HG03432 (cell line): ENCODE data around the gene TMC7.
A peak's percentile ranks its signal among the peaks of the same experiment; 100 is the strongest.

Experiments used
- ATAC-seq: cut with Tn5 transposase; IDR thresholded peaks from one replicate; pipeline ENCODE4 v1.9.1; 2021; ENCODE audit warnings: mild to moderate bottlenecking, moderate library complexity; ENCODE audit not compliant: unreplicated experiment

TMC7 gene

DNA sequence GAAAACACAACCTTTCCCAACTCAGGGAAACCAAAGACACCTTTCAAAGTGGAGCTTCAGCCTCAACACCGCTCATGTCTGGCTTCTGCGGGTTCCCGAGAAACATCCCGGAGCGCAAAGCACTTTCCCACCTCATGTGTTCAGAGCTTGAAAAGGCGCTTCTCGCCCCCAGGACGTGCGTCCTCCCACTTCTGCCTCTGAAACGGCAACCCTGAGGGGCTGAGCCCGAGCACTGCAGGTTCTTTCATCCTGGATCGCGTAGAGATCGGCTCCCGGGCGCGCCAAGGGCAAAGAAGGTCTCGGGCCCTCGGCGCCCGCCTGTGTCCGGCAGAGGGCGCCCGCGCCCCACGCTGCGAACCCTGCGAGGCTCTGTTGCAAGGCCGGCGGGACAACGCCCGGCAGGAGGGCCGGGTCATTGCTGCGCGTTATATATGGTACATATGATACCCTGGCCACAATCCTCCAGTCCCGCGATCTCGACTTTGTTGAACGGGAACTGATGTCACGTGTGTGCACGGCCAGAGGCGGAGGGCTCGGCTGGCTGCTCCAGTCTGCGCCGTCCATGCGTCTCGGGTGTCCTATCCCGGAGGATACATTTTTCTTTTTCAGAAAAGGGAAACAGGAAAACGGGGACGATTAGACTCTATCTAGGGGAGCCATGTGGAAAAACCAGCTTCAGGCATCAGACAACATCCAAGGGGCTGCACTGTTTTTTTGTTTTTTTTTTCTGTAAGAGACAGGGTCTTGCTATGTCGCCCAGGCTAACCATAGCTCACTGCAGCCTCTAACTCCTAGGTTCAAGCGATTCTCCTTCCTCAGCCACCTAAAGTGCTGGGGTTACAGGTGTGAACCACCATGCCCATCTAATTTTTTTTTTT lies 102.8 kb downstream of the TMC7 start:
- peak; percentile 87 for ATAC-seq

DNA sequence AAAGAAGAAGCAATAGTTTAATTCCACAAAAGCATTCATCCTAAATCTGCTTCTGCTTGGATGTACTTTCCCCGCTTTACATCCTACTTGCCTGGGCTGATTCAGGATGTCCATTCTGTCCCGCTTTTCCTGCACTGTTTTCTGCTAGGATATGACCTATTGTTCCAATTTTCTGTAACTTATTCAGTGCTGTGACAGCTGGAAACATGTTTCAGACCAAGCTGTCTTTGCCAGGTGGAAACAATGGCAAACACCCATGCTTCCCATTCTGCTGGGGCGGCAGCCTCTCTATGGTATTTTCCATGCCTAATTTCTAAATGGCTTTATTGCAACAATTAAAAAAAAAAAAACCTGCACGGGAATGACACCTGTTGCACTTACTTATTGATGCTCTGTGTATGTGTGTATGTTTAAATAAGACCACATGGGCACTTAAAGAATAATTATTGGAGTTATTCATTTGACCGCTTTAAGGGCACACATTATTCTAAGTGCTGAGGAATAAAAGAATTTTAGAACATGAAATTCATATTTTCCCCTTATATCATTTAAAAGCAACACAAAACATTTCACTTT lies 104.7 kb downstream of the TMC7 start:
- no peak for ATAC-seq

DNA sequence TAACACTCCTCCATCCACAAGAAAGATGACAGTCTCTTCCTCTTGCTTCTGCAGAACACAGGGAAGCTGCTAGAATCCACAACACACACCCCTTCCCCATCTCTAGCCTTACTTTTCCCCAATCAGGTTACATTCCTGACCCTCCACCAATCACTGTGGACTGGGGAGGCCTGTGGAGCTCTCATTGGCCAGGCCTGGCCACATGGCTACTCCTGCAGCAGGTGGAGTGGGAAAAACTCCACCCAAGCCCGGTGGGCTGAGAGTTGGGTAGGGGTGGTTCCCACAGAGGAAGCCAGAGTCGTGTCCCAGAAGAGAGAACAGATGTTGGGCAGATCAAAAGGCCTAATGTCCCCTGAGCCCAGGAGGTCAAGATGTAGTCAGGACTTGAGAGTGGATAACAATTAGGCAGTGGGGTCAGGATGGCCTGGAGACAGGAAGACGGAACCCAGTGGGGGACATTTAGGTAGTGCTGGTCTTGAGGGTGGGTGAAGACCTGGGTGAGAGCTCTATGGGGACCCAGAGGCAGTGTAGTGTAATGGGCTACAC lies 105.7 kb downstream of the TMC7 start:
- ATAC-seq: no peak

DNA sequence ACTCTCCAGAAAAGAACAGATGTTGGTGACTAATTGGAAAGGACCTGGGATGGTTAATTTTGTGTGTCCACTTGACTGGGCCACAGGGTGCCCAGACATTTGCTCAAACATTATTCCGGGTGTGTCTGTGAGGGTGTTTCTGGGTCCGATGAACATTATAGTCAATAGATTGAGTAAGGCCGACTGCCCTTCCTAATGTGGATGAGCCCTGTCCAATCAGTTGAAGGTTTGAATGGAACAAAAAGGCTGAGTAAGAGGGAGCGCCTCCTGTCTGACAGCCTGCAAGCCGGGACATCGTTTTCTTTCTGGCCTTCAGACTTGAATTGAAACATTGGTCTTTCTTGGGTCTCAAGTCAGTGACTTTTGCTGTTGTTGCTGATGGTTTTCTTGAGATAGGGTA lies 107.2 kb downstream of the TMC7 start:
- no peak for ATAC-seq

GRCh38 chr16:19092653-19093410 lies 109.1 kb downstream of the TMC7 start:
- no peak for ATAC-seq

- ATAC-seq: no peak
Observed at GRCh38 chr16:19093631-19094541, 110.2 kb downstream of the TMC7 start.

DNA sequence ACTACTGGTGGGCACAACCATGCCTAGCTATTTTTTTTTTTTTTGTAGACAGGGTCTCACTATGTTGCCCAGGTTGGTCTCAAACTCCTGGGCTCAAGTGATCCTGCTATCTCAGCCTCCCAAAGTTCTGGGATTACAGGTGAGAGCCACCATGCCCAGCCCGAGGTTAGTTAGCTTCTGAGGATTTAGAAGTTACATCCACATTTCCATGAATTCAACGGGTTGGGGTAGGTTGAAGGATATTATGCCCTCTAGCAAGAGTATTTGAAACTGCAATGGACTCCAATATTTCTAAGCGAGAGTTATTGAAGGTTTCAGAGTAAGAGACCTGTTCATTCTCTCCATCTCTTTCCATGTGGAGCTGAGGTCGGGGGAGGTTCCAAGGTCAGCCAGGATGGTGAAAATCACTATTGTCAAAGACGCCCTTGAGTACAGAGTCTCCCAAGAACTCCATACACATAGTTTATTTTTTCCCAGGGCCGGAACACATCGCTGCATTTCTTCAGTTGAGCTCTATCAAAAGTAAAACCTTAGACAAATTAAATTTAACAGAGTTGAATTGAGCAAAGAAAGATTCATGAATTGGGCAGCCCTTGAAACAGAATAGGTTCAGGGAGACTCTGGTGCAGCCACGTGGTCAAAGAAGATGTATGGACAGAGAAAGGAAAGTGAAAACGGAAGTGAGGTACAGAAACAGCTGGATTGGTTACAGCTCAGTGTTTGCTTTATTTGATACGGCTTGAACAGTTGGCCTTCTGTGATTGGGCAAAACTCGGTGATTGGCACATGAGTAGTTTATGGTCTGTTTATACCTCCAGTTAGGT lies 111.0 kb downstream of the TMC7 start:
- ATAC-seq: no peak

- no peak for ATAC-seq
Observed at GRCh38 chr16:19095654-19096053, 111.9 kb downstream of the TMC7 start.

DNA sequence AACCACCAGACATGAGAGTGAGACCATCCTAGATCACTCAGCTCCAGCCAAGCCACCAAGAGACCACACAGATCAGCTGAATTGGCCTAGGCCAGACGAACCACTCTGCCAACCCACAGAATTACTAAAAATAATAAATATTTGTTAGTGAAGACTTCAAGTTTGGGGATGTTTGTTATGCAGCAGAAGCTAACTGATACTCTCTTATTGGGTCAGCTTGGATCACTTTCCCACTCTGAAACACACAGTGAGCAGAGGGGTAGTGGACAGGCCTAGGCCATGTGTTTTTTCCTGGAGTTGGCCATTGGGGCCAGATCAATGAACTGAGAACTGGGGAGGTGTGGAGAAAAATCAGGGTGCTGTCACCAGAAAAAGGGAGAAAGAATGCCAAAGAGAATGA lies 114.4 kb downstream of the TMC7 start:
- no peak for ATAC-seq

DNA sequence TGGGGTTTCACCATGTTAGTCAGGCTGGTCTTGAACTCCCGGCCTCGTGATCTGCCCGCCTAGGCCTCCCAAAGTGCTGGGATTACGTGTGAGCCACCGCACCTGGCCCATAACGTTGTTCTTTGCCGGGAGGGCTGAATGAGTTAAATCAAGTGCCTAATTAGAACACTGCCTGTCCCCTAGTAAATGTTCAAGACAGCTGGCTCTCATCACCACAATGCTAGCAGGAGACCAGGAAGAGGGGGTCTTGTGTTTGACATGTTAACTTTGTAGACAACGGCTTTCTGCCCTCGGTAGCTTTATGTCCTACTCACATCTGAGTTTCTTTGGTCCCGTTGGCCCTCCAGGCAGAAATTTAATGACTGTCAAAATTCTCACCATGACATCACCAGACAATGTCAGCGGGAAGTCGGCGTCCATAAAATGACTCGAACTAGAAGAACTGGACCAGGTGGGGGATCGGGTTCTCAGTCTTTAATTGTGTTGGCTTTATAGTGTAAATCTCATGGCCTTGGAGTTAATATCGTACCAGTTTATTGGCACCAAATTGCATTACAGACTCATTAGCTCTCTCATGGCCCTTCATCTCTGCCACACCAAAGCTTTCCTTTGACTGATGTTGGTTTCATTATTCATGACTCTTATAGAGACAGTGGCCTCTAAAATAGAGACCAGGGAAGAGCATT lies 118.6 kb downstream of the TMC7 start:
- ATAC-seq: no peak

GRCh38 chr16:19104607-19105006 lies 120.9 kb downstream of the TMC7 start:
- ATAC-seq: no peak

GRCh38 chr16:19105131-19105530 lies 121.4 kb downstream of the TMC7 start:
- no peak for ATAC-seq

- no peak for ATAC-seq
Observed at GRCh38 chr16:19105891-19106624, 122.3 kb downstream of the TMC7 start.

DNA sequence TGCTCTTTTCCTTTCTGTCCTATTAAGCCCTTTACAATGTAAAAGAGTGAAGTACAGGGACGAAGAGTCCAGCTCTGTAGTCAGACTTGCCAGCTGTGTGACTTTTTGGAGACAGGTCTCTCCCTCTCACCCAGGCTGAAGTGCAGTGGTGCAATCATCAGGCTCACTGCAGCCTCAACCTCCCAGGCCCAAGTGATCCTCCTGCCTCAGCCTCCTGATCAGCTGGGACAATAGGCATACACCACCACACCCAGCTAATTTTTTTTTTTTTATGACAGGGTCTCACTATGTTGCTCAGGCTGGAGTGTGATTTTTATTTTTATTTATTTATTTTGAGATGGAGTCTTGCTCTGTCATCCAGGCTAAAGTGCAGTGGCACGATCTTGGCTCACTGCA lies 122.9 kb downstream of the TMC7 start:
- no peak for ATAC-seq

DNA sequence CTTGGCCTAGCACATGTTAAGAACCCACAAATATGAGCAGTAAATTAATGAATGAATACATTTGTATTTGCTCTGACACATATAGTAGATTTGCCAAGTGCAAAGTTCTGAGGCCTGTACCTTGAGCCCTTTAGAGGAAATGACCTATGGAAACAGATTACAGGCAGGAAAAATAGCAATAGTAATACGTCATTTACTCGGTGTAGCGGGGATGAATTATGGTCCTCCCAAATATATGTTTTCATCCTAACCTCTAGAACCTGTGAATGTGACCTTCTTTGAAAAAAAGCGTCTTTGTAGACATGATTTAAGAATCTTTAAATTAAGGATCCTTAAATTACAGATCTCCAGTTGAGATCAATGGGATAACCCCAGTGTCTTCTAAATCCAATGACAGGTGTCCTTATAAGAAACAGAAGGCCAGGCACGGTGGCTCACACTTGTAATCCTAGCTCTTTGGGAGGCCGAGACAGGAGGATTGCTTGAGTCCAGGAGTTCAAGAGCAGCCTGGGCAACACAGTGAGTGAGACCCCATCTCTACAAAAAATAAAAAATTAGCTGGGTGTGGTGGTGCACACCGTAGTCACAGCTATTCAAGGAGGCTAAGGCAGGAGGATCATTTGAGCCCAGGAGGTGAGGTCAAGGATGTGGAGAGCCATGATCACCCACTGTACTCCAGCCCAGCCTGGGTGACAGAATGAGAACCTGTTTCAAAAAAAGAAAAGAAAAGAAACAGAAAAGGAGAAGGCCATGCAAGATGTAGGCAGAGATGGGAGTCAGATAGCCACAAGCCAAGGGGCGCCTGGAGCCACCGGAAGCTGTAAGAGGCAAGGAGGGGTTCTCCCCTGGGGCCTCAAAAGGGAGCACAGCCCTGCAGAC lies 124.9 kb downstream of the TMC7 start:
- no peak for ATAC-seq

- ATAC-seq: no peak
Observed at GRCh38 chr16:19109288-19109664, 125.5 kb downstream of the TMC7 start.

GRCh38 chr16:19110537-19111360 lies 127.0 kb downstream of the TMC7 start:
- ATAC-seq: no peak
